LNCAP (cell line): ENCODE data around the gene MDGA2.

Source experiments
- CTCF ChIP-seq: fragments of 450-650 bp; IDR thresholded peaks from 2 replicates; pipeline ENCODE4 v1.5.1; 2017; ENCODE audit warnings: mild to moderate bottlenecking

MDGA2 gene

GRCh38 chr14:46840944-46841720 is 834.3 kb downstream of the MDGA2 start:
- no peak for TF ChIP-seq CTCF

GRCh38 chr14:46820291-46820690 is 855.1 kb downstream of the MDGA2 start:
- no peak for TF ChIP-seq CTCF

GRCh38 chr14:46819117-46819516 is 856.3 kb downstream of the MDGA2 start:
- no peak for TF ChIP-seq CTCF

- no peak for TF ChIP-seq CTCF
These were observed 857.3 kb downstream of the MDGA2 start for GRCh38 chr14:46818147-46818546.

- TF ChIP-seq CTCF = no peak
These were observed 882.3 kb downstream of the MDGA2 start for GRCh38 chr14:46793144-46793543.
